ENCODE measurements around the gene SORBS1.

SORBS1 gene

GRCh38 chr10:95504246-95504691, 56.9 kb downstream of the SORBS1 start:
- H3K36me3 Mint-ChIP-seq (ENCODE audit: low read depth): no peaks in the 10 kb centered on the region

GRCh38 chr10:95503526-95503925, 57.6 kb downstream of the SORBS1 start:
- Mint-ChIP-seq H3K36me3 (ENCODE audit: low read depth) (no peaks in the 10 kb centered on the region), H3K4me1 (ENCODE audit: low read depth) (no peaks in the 10 kb centered on the region), H3K4me3 (no peak overlapping the region), H3K9me3 (no peaks in the 10 kb centered on the region), H3K27ac (no peak overlapping the region), H3K27me3 (ENCODE audit: low read depth) (peaks cover 4% of the 10 kb centered on the region)

More at GRCh38 chr10:95504246-95504691, 56.9 kb downstream of the SORBS1 start:
- H3K27ac Mint-ChIP-seq: no peak overlapping the region
- no peaks in the 10 kb centered on the region for H3K4me1 Mint-ChIP-seq (ENCODE audit: low read depth)
- no peaks in the 10 kb centered on the region for H3K9me3 Mint-ChIP-seq
- H3K27me3 Mint-ChIP-seq (ENCODE audit: low read depth): peaks cover 4% of the 10 kb centered on the region
- no peak overlapping the region for H3K4me3 Mint-ChIP-seq

GRCh38 chr10:95503001-95503400, 58.2 kb downstream of the SORBS1 start:
- no peak overlapping the region for H3K27ac Mint-ChIP-seq
- H3K4me3 Mint-ChIP-seq: no peak overlapping the region
- H3K9me3 Mint-ChIP-seq: no peaks in the 10 kb centered on the region
- peaks cover 4% of the 10 kb centered on the region for H3K27me3 Mint-ChIP-seq (ENCODE audit: low read depth)
- no peaks in the 10 kb centered on the region for H3K4me1 Mint-ChIP-seq (ENCODE audit: low read depth)
- H3K36me3 Mint-ChIP-seq (ENCODE audit: low read depth): no peaks in the 10 kb centered on the region

DNA sequence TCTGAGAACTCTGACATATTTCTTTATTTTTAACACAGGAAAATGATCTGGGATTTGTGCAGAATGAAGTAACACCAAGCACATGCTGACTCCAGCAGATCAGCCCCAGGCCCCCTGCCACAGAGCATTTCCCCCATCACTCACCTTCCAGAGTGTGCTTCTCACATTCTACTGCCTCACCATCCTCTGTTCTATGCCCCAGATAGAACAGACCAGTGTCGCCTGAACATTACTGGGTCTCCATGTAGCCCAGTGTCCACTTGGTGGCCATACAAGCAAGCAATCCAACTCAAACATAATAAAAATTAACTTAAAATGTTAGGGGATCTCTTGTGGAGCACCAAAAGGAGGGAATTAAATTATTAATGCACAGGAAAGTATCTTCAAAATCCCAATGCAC, 58.8 kb downstream of the SORBS1 start:
- Mint-ChIP-seq H3K4me1 (ENCODE audit: low read depth) (no peaks in the 10 kb centered on the region), H3K27ac (no peak overlapping the region), H3K36me3 (ENCODE audit: low read depth) (no peaks in the 10 kb centered on the region), H3K9me3 (no peaks in the 10 kb centered on the region), H3K27me3 (ENCODE audit: low read depth) (peaks cover 4% of the 10 kb centered on the region), H3K4me3 (no peak overlapping the region)

GRCh38 chr10:95501203-95502094, 59.7 kb downstream of the SORBS1 start:
- Mint-ChIP-seq H3K27me3 (ENCODE audit: low read depth) (peaks cover 4% of the 10 kb centered on the region), H3K4me1 (ENCODE audit: low read depth) (no peaks in the 10 kb centered on the region), H3K27ac (no peak overlapping the region), H3K36me3 (ENCODE audit: low read depth) (no peaks in the 10 kb centered on the region), H3K9me3 (no peaks in the 10 kb centered on the region), H3K4me3 (no peak overlapping the region)

- H3K4me3 Mint-ChIP-seq: no peak overlapping the region
- peaks cover 4% of the 10 kb centered on the region for H3K27me3 Mint-ChIP-seq (ENCODE audit: low read depth)
- no peak overlapping the region for H3K27ac Mint-ChIP-seq
- H3K9me3 Mint-ChIP-seq: no peaks in the 10 kb centered on the region
- H3K4me1 Mint-ChIP-seq (ENCODE audit: low read depth): no peaks in the 10 kb centered on the region
- no peaks in the 10 kb centered on the region for H3K36me3 Mint-ChIP-seq (ENCODE audit: low read depth)
These were observed 60.5 kb downstream of the SORBS1 start for GRCh38 chr10:95500649-95501048.

DNA sequence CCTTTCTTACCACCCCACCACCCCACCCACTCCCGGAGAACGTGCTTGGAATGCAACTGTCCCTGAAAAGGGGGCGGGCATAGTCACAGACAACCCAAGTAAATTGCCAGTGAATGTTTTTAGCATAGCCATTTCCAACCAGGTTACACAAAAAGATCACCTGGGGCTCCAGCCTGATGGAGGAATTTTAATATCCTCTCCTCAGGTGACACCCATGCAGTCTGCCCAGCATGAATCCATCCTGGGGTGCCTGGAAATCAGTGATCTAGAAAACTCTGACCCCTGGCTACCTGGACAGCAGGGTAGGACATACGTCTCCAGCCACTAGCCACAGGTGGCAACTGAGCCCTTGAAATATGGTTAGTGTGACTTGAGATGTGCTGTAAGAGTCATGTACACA, 61.1 kb downstream of the SORBS1 start:
- H3K27me3 Mint-ChIP-seq (ENCODE audit: low read depth): peaks cover 4% of the 10 kb centered on the region
- H3K27ac Mint-ChIP-seq: no peak overlapping the region
- no peaks in the 10 kb centered on the region for H3K9me3 Mint-ChIP-seq
- no peaks in the 10 kb centered on the region for H3K4me1 Mint-ChIP-seq (ENCODE audit: low read depth)
- no peak overlapping the region for H3K4me3 Mint-ChIP-seq
- no peaks in the 10 kb centered on the region for H3K36me3 Mint-ChIP-seq (ENCODE audit: low read depth)

GRCh38 chr10:95499482-95499989, 61.6 kb downstream of the SORBS1 start:
- Mint-ChIP-seq H3K4me3 (no peak overlapping the region), H3K27ac (no peak overlapping the region), H3K36me3 (ENCODE audit: low read depth) (no peaks in the 10 kb centered on the region), H3K27me3 (ENCODE audit: low read depth) (peaks cover 4% of the 10 kb centered on the region), H3K4me1 (ENCODE audit: low read depth) (no peaks in the 10 kb centered on the region), H3K9me3 (no peaks in the 10 kb centered on the region)

DNA sequence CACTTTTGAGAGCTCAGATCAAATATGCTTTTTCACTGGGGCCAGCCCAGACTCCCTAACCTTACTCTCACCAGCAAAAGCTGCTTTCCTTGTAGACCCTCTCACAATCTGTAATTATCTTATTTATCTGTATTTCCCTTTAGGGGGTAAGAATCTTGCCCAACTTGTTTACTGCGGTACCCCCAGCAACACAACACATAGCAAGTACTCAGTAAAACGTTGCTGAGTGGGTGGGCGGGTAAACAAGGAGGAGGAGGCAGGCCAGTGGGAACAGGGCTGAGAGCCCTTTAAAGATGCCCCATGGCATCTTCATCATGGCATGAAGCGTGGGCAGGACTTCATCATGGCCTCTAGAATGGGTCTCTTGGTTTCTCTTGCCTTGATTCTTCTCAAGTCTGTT, 64.2 kb downstream of the SORBS1 start:
- H3K27ac Mint-ChIP-seq: no peak overlapping the region
- H3K4me1 Mint-ChIP-seq (ENCODE audit: low read depth): no peaks in the 10 kb centered on the region
- H3K36me3 Mint-ChIP-seq (ENCODE audit: low read depth): no peaks in the 10 kb centered on the region
- peaks cover 4% of the 10 kb centered on the region for H3K27me3 Mint-ChIP-seq (ENCODE audit: low read depth)
- H3K9me3 Mint-ChIP-seq: no peaks in the 10 kb centered on the region
- H3K4me3 Mint-ChIP-seq: no peak overlapping the region

GRCh38 chr10:95496246-95496911, 64.8 kb downstream of the SORBS1 start:
- H3K4me1 Mint-ChIP-seq (ENCODE audit: low read depth): no peaks in the 10 kb centered on the region
- H3K4me3 Mint-ChIP-seq: no peak overlapping the region
- H3K9me3 Mint-ChIP-seq: no peaks in the 10 kb centered on the region
- peaks cover 4% of the 10 kb centered on the region for H3K27me3 Mint-ChIP-seq (ENCODE audit: low read depth)
- no peaks in the 10 kb centered on the region for H3K36me3 Mint-ChIP-seq (ENCODE audit: low read depth)
- no peak overlapping the region for H3K27ac Mint-ChIP-seq

DNA sequence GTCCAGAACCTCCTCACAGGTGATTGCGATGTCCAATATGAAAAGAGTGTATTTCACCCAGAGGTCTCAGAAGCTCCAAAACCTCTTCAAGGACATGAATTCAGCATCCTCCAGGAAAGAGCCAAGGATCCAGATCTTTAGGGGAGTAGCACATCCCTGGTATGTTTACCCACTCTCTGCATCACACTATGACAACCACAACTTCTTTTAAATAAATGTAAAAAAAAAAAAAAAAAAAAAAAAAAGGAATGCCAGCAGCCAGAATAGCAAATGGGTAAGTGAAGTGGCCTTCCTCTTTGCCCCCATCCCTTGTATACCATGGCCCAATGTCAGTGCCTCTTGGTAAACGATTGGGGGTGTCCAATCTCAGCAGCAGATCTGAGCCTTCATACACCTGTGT, 67.3 kb downstream of the SORBS1 start:
- Mint-ChIP-seq H3K27me3 (ENCODE audit: low read depth) (no peaks in the 10 kb centered on the region), H3K36me3 (ENCODE audit: low read depth) (no peaks in the 10 kb centered on the region), H3K9me3 (no peaks in the 10 kb centered on the region), H3K4me3 (no peak overlapping the region), H3K4me1 (ENCODE audit: low read depth) (no peaks in the 10 kb centered on the region), H3K27ac (no peak overlapping the region)

GRCh38 chr10:95487994-95488393, 73.2 kb downstream of the SORBS1 start:
- no peaks in the 10 kb centered on the region for H3K36me3 Mint-ChIP-seq (ENCODE audit: low read depth)
- H3K27me3 Mint-ChIP-seq (ENCODE audit: low read depth): peaks cover 6% of the 10 kb centered on the region
- peaks cover 5% of the 10 kb centered on the region for H3K4me1 Mint-ChIP-seq (ENCODE audit: low read depth)
- H3K9me3 Mint-ChIP-seq: no peaks in the 10 kb centered on the region
- H3K4me3 Mint-ChIP-seq: no peak overlapping the region
- no peak overlapping the region for H3K27ac Mint-ChIP-seq

GRCh38 chr10:95485056-95485844, 75.9 kb downstream of the SORBS1 start:
- H3K27me3 Mint-ChIP-seq (ENCODE audit: low read depth): peaks cover 6% of the 10 kb centered on the region
- H3K4me3 Mint-ChIP-seq: no peak overlapping the region
- peaks cover 5% of the 10 kb centered on the region for H3K4me1 Mint-ChIP-seq (ENCODE audit: low read depth)
- no peaks in the 10 kb centered on the region for H3K9me3 Mint-ChIP-seq
- no peak overlapping the region for H3K27ac Mint-ChIP-seq
- H3K36me3 Mint-ChIP-seq (ENCODE audit: low read depth): no peaks in the 10 kb centered on the region

- Mint-ChIP-seq H3K4me3 (no peak overlapping the region), H3K36me3 (ENCODE audit: low read depth) (no peaks in the 10 kb centered on the region), H3K9me3 (no peaks in the 10 kb centered on the region), H3K4me1 (ENCODE audit: low read depth) (peaks cover 5% of the 10 kb centered on the region), H3K27ac (no peak overlapping the region), H3K27me3 (ENCODE audit: low read depth) (peaks cover 3% of the 10 kb centered on the region)
These were observed 78.5 kb downstream of the SORBS1 start for GRCh38 chr10:95482501-95483233.

Measured in T-helper 1 cell treated with Interleukin-12 subunit alpha and Interleukin-12 subunit beta and Interleukin-4 antibody, amounts not matched to agents 30 μg/mL and 1 μg/mL, for 36 hours (primary cell).